B cell (primary cell): ENCODE data around the gene PRLR. TPM values are rescaled to one million over a fixed set of nuclear protein-coding genes. Genes with fewer than 3 reads are reported as not detected.

Experiments
- ATAC-seq: fragments of 200-7000 bp; cut with Tn5 transposase; one replicate; pipeline ENCODE4 v1.10.0; 2021; ENCODE audit warnings: low read depth, mild to moderate bottlenecking, moderate number of reproducible peaks, moderate library complexity
- CTCF ChIA-PET: fragments of 350-600 bp; sonication (Branson Sonifier 250); formaldehyde crosslinking; loops from one replicate; lab custom pipeline; 2021; ENCODE audit warnings: antibody characterized with exemption, inconsistent platforms; lab: Charles Lee
- POLR2A ChIA-PET: fragments of 350-600 bp; sonication (Branson Sonifier 250); formaldehyde crosslinking; loops from one replicate; lab custom pipeline; 2021; ENCODE audit warnings: antibody characterized with exemption; lab: Charles Lee
- DNase-seq: peaks from one replicate; pipeline ENCODE4 v3.0.0; 2013
- H2AFZ ChIP-seq: 2 replicates; pipeline ENCODE4 v1.6.1; 2012; ENCODE audit warnings: mild to moderate bottlenecking, low read depth, low read length; ENCODE audit not compliant: insufficient read depth, poor library complexity, severe bottlenecking
- H3K27ac ChIP-seq, 2 donors: 1 replicate in 1 of 2; 2 replicates in 1 of 2; pipeline ENCODE4 v1.5.1; 2012 to 2013; ENCODE audit warnings: low read length in 2 of 2, mild to moderate bottlenecking in 2 of 2, moderate library complexity in 1 of 2
- H3K27me3 ChIP-seq, 4 experiments: fragments of 200-600 bp in 1 of 4; sonication (generic) in 1 of 4; replicated peaks in 1 of 4; 1 replicate in 2 of 4; 2 replicates in 2 of 4; pipeline versions ENCODE4 v1.6.1 to v1.7.0; 2013 to 2016; ENCODE audit warnings: low read length in 3 of 4, mild to moderate bottlenecking in 2 of 4, mixed read lengths in 1 of 4, moderate library complexity in 1 of 4; ENCODE audit not compliant: insufficient read depth in 4 of 4, control insufficient read depth in 3 of 4; ENCODE audit errors: control extremely low read depth in 1 of 4
- H3K36me3 ChIP-seq, 2 experiments: replicated peaks in 1 of 2; 1 replicate in 1 of 2; 2 replicates in 1 of 2; pipeline versions ENCODE4 v1.6.1 to v1.7.1; 2013; ENCODE audit warnings: low read length in 1 of 2; ENCODE audit not compliant: insufficient read depth in 2 of 2, control insufficient read depth in 1 of 2; ENCODE audit errors: control extremely low read depth in 1 of 2, extremely low read depth in 1 of 2
- H3K4me1 ChIP-seq, 2 donors: fragments of 200-600 bp in 1 of 2; sonication (generic) in 1 of 2; 1 replicate in 1 of 2; 2 replicates in 1 of 2; pipeline versions ENCODE4 v1.5.1 to v1.6.1; 2013 to 2017; ENCODE audit warnings: low read length in 2 of 2; ENCODE audit not compliant: control insufficient read depth in 2 of 2, insufficient read depth in 2 of 2
- H3K4me2 ChIP-seq: replicated peaks from 2 replicates; pipeline ENCODE3; 2012; ENCODE audit warnings: mild to moderate bottlenecking, low read depth, low read length; ENCODE audit not compliant: poor library complexity, severe bottlenecking
- H3K4me3 ChIP-seq, 5 experiments: fragments of 200-600 bp in 1 of 5; sonication (generic) in 1 of 5; 1 replicate in 3 of 5; 2 replicates in 2 of 5; pipeline versions ENCODE4 v1.5.1 to v1.7.0; 2011 to 2016; ENCODE audit warnings: low read length in 4 of 5, mild to moderate bottlenecking in 4 of 5, low read depth in 2 of 5, control low read depth in 1 of 5, moderate library complexity in 1 of 5; ENCODE audit not compliant: insufficient read depth in 1 of 5; ENCODE audit errors: control extremely low read depth in 1 of 5, extremely low read depth in 1 of 5
- H3K79me2 ChIP-seq: fragments of 200-600 bp; sonication (generic); one replicate; pipeline ENCODE4 v1.6.0; 2016; ENCODE audit warnings: low read length; ENCODE audit not compliant: control insufficient read depth, insufficient read depth
- H3K9ac ChIP-seq: fragments of 200-600 bp; sonication (generic); 2 replicates; pipeline ENCODE4 v1.6.1; 2017; ENCODE audit warnings: mild to moderate bottlenecking, low read length, moderate library complexity
- H3K9me3 ChIP-seq, 3 donors: one replicate each; pipeline versions ENCODE4 v1.6.1 to v1.7.1; 2013; ENCODE audit warnings: low read length in 2 of 3; ENCODE audit not compliant: control insufficient read depth in 2 of 3, insufficient read depth in 1 of 3; ENCODE audit errors: control extremely low read depth in 1 of 3
- H4K20me1 ChIP-seq: 2 replicates; pipeline ENCODE4 v1.6.0; 2012; ENCODE audit warnings: mild to moderate bottlenecking, low read length; ENCODE audit not compliant: insufficient read depth, control insufficient read depth, poor library complexity, severe bottlenecking
- H3K27ac Mint-ChIP-seq: one replicate; pipeline ENCODE4 v1.8.0; 2021; ENCODE audit warnings: mixed read lengths
- H3K27me3 Mint-ChIP-seq: one replicate; pipeline ENCODE4 v1.8.0; 2021; ENCODE audit warnings: mixed read lengths
- H3K4me1 Mint-ChIP-seq: one replicate; pipeline ENCODE4 v1.8.0; 2021; ENCODE audit warnings: mixed read lengths
- H3K4me3 Mint-ChIP-seq: one replicate; pipeline ENCODE4 v1.8.0; 2021; ENCODE audit warnings: mixed read lengths
- H3K9me3 Mint-ChIP-seq: one replicate; pipeline ENCODE4 v1.8.0; 2022; ENCODE audit warnings: mixed read lengths; ENCODE audit not compliant: insufficient read depth
- EZH2 ChIP-seq: IDR thresholded peaks from 2 replicates; pipeline ENCODE4 v1.6.1; 2012; ENCODE audit warnings: borderline replicate concordance, low read depth, mild to moderate bottlenecking, moderate library complexity, low read length; ENCODE audit not compliant: insufficient read depth, poor library complexity, severe bottlenecking
- WGBS: methylation state at CpG from one replicate; pipeline ENCODE4 v1.1.5; 2013; ENCODE audit warnings: missing lambda C conversion rate; ENCODE audit not compliant: insufficient coverage; 5-methylcytosine and 5-hydroxymethylcytosine counted together
- intact Hi-C: fragments of 100-400 bp; cut with micrococcal nuclease; formaldehyde crosslinking; loops from one replicate; pipeline ENCODE4 v1.10.0; 2022
- polyA plus RNA-seq: library from polyadenylated mRNA; depleted of rRNA; stranded (reverse); fragments of >200 nt; gene quantifications from 2 replicates; pipeline ENCODE4 v1.2.3, GENCODE V29; 2012
- total RNA-seq, 2 donors: library from RNA; stranded (reverse); fragments of 120-200 nt in 1 of 2; gene quantifications; 1 replicate in 1 of 2; 2 replicates in 1 of 2; pipeline versions ENCODE4 v1.2.3 to v1.2.4, GENCODE V29; 2013 to 2022
- TF ChIP-seq, protein P1 (sequence below): fragments of 200-600 bp; IDR thresholded peaks from one replicate; pipeline ENCODE4 v1.8.0; 2022; ENCODE audit warnings: antibody characterized with exemption, mild to moderate bottlenecking

Gene PRLR
- total and polyA plus RNA-seq, 2 donors (not counting 1 experiment from before 2014, with no cell fraction given), result 0.39 TPM; not detected in 1

DNA sequence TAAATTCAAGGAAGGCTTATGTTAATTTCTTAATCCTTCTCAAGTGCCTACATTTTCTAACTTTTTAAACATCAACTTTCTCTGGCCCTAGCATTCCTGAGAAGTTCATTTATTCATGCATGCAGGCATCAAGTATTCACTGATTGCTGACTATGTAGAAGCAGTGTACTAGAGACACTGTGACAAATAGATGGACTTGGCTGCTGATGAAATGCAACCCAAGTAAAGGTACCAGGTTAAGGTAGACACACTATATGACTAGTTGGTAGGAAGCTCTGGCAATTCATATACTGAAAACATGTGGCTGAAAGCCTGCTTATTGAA is 66.6 kb downstream of the PRLR start:
- Histone ChIP-seq H3K27ac (no peak overlapping the region), H3K9ac (no peak overlapping the region), H3K79me2 (no peaks in the 10 kb centered on the region), H3K27me3 (no peaks in the 10 kb centered on the region), H3K9me3 (peaks cover 0 to 4% (median 0%) of the 10 kb centered on the region in 3 donors), H3K4me3 (no peak overlapping the region), H2AFZ (no peak overlapping the region), H3K4me2 (no peak overlapping the region), H4K20me1 (no peaks in the 10 kb centered on the region), H3K4me1 (no peaks in the 10 kb centered on the region), H3K36me3 (no peaks in the 10 kb centered on the region)
- Mint-ChIP-seq H3K27ac (no peak overlapping the region), H3K4me3 (no peak overlapping the region), H3K4me1 (no peaks in the 10 kb centered on the region), H3K27me3 (peaks cover 5% of the 10 kb centered on the region), H3K9me3 (no peaks in the 10 kb centered on the region)
- ATAC-seq (no peak), DNase-seq (no peak)
- TF ChIP-seq, protein P1, sequence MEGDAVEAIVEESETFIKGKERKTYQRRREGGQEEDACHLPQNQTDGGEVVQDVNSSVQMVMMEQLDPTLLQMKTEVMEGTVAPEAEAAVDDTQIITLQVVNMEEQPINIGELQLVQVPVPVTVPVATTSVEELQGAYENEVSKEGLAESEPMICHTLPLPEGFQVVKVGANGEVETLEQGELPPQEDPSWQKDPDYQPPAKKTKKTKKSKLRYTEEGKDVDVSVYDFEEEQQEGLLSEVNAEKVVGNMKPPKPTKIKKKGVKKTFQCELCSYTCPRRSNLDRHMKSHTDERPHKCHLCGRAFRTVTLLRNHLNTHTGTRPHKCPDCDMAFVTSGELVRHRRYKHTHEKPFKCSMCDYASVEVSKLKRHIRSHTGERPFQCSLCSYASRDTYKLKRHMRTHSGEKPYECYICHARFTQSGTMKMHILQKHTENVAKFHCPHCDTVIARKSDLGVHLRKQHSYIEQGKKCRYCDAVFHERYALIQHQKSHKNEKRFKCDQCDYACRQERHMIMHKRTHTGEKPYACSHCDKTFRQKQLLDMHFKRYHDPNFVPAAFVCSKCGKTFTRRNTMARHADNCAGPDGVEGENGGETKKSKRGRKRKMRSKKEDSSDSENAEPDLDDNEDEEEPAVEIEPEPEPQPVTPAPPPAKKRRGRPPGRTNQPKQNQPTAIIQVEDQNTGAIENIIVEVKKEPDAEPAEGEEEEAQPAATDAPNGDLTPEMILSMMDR, result no peak
- no peak for TF ChIP-seq EZH2
- intact Hi-C loops, result no loop called here
- ChIA-PET POLR2A (no interaction called here), CTCF (no interaction called here)

DNA sequence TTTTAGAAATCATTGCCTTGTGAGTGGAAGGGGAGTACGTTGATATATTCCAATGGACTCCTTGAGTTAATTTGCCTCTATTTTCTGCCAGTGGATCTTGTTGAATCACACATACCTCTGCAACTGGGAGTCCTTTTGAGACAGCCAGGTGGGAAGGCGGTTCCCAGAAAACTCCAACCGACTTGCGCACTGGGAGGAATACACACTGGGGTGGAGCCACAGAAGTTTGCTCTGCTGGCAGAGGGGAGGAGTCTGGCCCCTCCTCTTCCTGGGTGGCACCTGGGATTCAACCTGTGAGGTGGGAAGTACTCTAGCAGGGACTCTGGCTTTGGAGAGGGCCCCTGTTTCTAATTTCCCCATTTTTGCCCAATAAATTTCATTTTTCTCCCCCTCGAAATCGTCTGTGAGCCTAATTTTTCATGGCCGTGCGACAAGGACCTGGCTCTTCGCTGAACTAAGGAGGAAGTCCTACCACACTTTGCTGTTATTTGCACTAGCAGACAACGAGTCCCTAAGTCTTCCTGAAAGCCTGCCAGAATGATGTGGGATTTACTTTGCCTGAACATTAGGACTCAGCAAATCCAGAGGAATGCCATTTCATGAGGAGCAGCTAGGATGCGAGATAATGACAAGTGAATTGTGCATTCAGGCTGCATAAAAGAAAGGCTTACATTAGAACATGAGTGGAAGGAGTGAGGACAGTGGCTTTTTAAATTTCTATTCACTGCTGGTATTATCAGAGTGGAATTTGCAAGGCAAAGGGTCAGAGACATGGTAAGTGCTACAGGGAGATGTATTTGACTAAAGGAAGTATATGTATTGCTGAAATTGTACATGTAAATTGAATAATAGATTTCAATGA is 67.2 kb downstream of the PRLR start:
- TF ChIP-seq EZH2, result no peak
- TF ChIP-seq, protein P1, result no peak
- no peak for DNase-seq
- POLR2A ChIA-PET, result no interaction called here
- Histone ChIP-seq H3K27ac (no peak overlapping the region), H4K20me1 (no peaks in the 10 kb centered on the region), H2AFZ (no peak overlapping the region), H3K4me1 (no peaks in the 10 kb centered on the region), H3K4me3 (no peak overlapping the region), H3K9ac (no peak overlapping the region), H3K4me2 (no peak overlapping the region), H3K79me2 (no peaks in the 10 kb centered on the region), H3K9me3 (no peaks in the 10 kb centered on the region), H3K36me3 (no peaks in the 10 kb centered on the region), H3K27me3 (no peaks in the 10 kb centered on the region)
- Mint-ChIP-seq H3K9me3 (no peaks in the 10 kb centered on the region), H3K4me1 (no peaks in the 10 kb centered on the region), H3K27me3 (peaks cover 5% of the 10 kb centered on the region), H3K27ac (no peak overlapping the region), H3K4me3 (no peak overlapping the region)
- ATAC-seq, result no peak
- WGBS, result 93% methylated on average over 9 of the region's 11 CpGs
- intact Hi-C loops, result no loop called here
- CTCF ChIA-PET, result no interaction called here
